HFF-Myc (cell line): ENCODE data around the gene DTX3.
"Not testable (repeated sequence)": the region's sequence is repeated elsewhere in the genome, so short reads cannot be mapped to it uniquely, and the experiment has no call there.

Source experiments
- DNase-seq: peaks from one replicate; pipeline ENCODE4 v3.0.0-alpha.2; 2011; ENCODE audit warnings: low read depth; ENCODE audit errors: extremely low read depth
- H3K4me3 ChIP-seq: replicated peaks from 2 replicates; pipeline ENCODE4 v1.5.1; 2011; ENCODE audit warnings: low read depth, mild to moderate bottlenecking, control low read depth, low read length
- CTCF ChIP-seq: IDR thresholded peaks from 2 replicates; pipeline ENCODE4 v1.5.1; 2012; ENCODE audit warnings: mild to moderate bottlenecking, low read depth, low read length, control low read depth; ENCODE audit errors: missing control alignments

Gene DTX3

GRCh38 chr12:57604454-57604991 is at the start of gene DTX3:
DTX3 (plus strand) TSS chr12:57604824; CDS start chr12:57606518, 1,694 bp downstream.
- DNase-seq: no peak
- TF ChIP-seq CTCF: no peak

GRCh38 chr12:57554897-57555296 is 49.7 kb upstream of the DTX3 start:
- DNase-seq: no peak
- no peak for TF ChIP-seq CTCF
- no peak overlapping the region for H3K4me3 ChIP-seq

More at GRCh38 chr12:57604454-57604991, at the start of gene DTX3:
- H3K4me3 ChIP-seq: peak within 1 kb of the TSS; percentile 59

GRCh38 chr12:57558864-57559263 is 45.8 kb upstream of the DTX3 start:
- TF ChIP-seq CTCF: no peak
- no peak for DNase-seq

GRCh38 chr12:57560516-57560915 is 44.1 kb upstream of the DTX3 start:
- no peak for DNase-seq
- H3K4me3 ChIP-seq: no peak overlapping the region

More at GRCh38 chr12:57558864-57559263, 45.8 kb upstream of the DTX3 start:
- H3K4me3 ChIP-seq: no peak overlapping the region

GRCh38 chr12:57561117-57561516 is 43.5 kb upstream of the DTX3 start:
- H3K4me3 ChIP-seq, DNase-seq: not testable (repeated sequence)

More at GRCh38 chr12:57560516-57560915, 44.1 kb upstream of the DTX3 start:
- TF ChIP-seq CTCF: no peak

GRCh38 chr12:57563358-57563757 is 41.3 kb upstream of the DTX3 start:
- TF ChIP-seq CTCF: no peak
- H3K4me3 ChIP-seq: no peak overlapping the region
- no peak for DNase-seq

- TF ChIP-seq CTCF: no peak
- no peak for DNase-seq
- H3K4me3 ChIP-seq: no peak overlapping the region
Measured at GRCh38 chr12:57564178-57564740, 40.4 kb upstream of the DTX3 start.
